Nephron progenitor cell (in vitro differentiated cells): Measurements from ENCODE around the gene COL1A2.
A peak's percentile ranks its signal among the peaks of the same experiment; 100 is the strongest.

Experiments
- DNase-seq: peaks from one replicate; pipeline ENCODE4 v3.0.0; 2021
- H3K27ac Mint-ChIP-seq: 2 replicates; pipeline ENCODE4 v1.8.0; 2021; ENCODE audit warnings: mild to moderate bottlenecking, moderate library complexity, mixed read lengths
- H3K27me3 Mint-ChIP-seq: 2 replicates; pipeline ENCODE4 v1.8.0; 2021; ENCODE audit warnings: mild to moderate bottlenecking, low read depth, mixed read lengths; ENCODE audit not compliant: poor library complexity
- H3K36me3 Mint-ChIP-seq: 2 replicates; pipeline ENCODE4 v1.8.0; 2021; ENCODE audit warnings: low read depth, mixed read lengths
- H3K4me1 Mint-ChIP-seq: 2 replicates; pipeline ENCODE4 v1.8.0; 2021; ENCODE audit warnings: mixed read lengths
- H3K4me3 Mint-ChIP-seq: 2 replicates; pipeline ENCODE4 v1.8.0; 2021; ENCODE audit warnings: mild to moderate bottlenecking, moderate library complexity, mixed read lengths
- H3K9me3 Mint-ChIP-seq: 2 replicates; pipeline ENCODE4 v1.8.0; 2021; ENCODE audit warnings: mild to moderate bottlenecking, moderate library complexity, mixed read lengths
- TF ChIP-seq, protein P1 (sequence below): fragments of 200-600 bp; sonication (generic); IDR thresholded peaks from 2 replicates; pipeline ENCODE4 v1.5.0; 2021; ENCODE audit warnings: antibody characterized with exemption

The COL1A2 gene

DNA sequence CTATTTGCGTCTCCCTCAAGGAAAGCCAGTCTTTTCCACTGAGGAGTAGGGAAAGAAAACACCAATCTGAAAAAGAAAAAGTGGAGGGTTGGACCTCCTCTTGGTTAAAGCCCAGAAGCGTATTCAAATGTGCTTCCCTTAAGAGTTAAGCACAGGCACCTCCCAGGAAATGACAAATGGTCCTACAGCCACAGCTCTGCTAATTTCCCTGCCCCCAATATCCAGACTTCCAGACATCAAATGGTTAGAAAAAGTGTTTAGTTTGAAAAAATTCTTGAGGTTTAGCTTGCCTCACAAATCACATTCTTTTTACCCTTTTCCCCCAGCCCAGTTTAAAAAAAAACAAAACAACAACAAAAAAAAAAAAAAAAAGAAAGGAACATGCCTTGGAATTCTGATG, 19.0 kb upstream of the COL1A2 start:
- H3K4me1 Mint-ChIP-seq, result peaks cover 41% of the 10 kb centered on the region
- H3K9me3 Mint-ChIP-seq, result peaks cover 19% of the 10 kb centered on the region
- H3K27ac Mint-ChIP-seq, result peak overlapping the region; percentile 98
- H3K4me3 Mint-ChIP-seq, result peak overlapping the region; percentile 70
- H3K36me3 Mint-ChIP-seq, result peaks cover 14% of the 10 kb centered on the region
- no peak for DNase-seq
- H3K27me3 Mint-ChIP-seq, result no peaks in the 10 kb centered on the region
- TF ChIP-seq, protein P1, sequence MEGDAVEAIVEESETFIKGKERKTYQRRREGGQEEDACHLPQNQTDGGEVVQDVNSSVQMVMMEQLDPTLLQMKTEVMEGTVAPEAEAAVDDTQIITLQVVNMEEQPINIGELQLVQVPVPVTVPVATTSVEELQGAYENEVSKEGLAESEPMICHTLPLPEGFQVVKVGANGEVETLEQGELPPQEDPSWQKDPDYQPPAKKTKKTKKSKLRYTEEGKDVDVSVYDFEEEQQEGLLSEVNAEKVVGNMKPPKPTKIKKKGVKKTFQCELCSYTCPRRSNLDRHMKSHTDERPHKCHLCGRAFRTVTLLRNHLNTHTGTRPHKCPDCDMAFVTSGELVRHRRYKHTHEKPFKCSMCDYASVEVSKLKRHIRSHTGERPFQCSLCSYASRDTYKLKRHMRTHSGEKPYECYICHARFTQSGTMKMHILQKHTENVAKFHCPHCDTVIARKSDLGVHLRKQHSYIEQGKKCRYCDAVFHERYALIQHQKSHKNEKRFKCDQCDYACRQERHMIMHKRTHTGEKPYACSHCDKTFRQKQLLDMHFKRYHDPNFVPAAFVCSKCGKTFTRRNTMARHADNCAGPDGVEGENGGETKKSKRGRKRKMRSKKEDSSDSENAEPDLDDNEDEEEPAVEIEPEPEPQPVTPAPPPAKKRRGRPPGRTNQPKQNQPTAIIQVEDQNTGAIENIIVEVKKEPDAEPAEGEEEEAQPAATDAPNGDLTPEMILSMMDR, result no peak

DNA sequence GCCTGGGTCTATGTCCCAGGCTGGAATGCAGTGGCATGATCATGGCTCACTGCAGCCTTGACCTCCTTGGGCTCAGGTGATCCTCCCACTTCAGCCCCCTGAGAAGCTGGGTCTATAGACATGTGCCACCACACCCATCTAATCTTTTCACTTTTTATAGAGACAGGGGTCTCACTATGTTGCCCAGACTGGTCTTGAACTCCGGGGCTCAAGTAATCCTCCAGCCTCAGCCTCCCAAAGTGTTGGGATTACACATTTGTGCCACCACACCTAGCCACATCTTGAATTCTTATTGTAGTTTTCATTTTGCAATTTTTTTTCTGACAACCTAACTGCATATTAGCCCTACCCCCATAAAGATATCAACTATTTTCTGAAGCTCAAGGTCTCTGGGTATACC, 18.4 kb upstream of the COL1A2 start:
- Mint-ChIP-seq H3K36me3 (peaks cover 14% of the 10 kb centered on the region), H3K9me3 (peaks cover 19% of the 10 kb centered on the region), H3K4me3 (peak overlapping the region; percentile 12), H3K27me3 (no peaks in the 10 kb centered on the region), H3K4me1 (peaks cover 41% of the 10 kb centered on the region), H3K27ac (peak overlapping the region; percentile 50)
- no peak for DNase-seq
- TF ChIP-seq, protein P1, result no peak

DNA sequence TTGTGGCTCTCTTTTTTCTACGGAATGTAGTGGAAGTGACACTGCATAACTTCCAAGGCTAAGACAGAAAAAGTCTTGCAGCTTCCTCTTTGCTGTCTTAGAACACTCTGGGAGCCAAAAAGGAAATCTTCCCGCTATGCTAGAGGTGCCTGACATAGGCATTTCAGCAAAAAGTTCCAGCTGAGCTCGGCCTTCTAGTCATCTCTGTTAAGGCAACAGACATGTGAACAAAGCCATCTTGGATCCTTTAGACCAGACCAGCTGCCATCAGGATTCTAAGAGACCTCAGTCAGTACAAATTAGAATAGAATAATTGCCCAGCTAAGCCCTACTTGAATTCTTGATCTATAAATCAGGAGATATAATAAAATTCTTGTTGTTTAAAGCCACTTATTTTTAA, 16.3 kb upstream of the COL1A2 start:
- Mint-ChIP-seq H3K4me1 (peaks cover 41% of the 10 kb centered on the region), H3K36me3 (no peaks in the 10 kb centered on the region), H3K27me3 (no peaks in the 10 kb centered on the region), H3K9me3 (peaks cover 4% of the 10 kb centered on the region), H3K4me3 (no peak overlapping the region), H3K27ac (no peak overlapping the region)
- DNase-seq, result no peak
- TF ChIP-seq, protein P1, result no peak

DNA sequence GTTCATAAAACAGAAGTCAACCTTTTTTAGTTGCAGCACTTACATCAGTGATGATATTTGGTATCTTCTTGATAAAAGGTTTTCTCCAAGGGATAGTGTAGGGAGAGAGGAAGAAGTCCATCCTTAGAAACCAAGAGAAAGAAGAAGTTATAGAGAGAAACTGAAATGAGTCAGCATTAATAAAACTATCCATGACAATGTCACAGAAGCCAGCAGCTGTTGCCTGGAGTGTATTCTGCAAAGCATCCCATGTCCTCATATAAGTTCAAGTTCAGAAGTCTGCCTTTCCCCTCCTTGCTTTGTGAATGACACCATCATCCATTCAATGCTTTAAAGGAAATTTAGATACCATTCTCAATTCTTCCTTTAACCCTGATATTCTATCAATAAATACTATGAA, 14.4 kb upstream of the COL1A2 start:
- TF ChIP-seq, protein P1, result no peak
- no peaks in the 10 kb centered on the region for H3K36me3 Mint-ChIP-seq
- H3K9me3 Mint-ChIP-seq, result no peaks in the 10 kb centered on the region
- no peaks in the 10 kb centered on the region for H3K27me3 Mint-ChIP-seq
- peaks cover 24% of the 10 kb centered on the region for H3K4me1 Mint-ChIP-seq
- no peak overlapping the region for H3K4me3 Mint-ChIP-seq
- no peak overlapping the region for H3K27ac Mint-ChIP-seq
- no peak for DNase-seq

DNA sequence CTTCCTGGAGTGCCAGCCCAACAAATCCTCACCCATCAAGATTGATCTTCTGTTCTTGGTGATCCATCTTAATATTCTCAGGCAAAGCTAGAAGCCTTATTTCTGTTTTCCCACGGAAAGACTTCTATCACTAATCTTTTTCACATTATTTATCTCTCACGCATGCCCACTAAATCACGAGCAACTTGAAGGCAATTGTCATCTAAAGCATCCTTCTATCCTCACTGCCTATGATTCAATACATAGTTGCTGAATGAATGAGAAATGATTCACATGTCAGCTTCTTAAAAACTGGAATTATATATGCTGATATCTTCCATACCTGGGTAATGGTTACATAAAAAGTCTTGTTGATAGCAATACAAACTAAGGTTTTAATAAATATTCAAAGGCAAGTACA, 12.6 kb upstream of the COL1A2 start:
- peaks cover 9% of the 10 kb centered on the region for H3K4me1 Mint-ChIP-seq
- no peaks in the 10 kb centered on the region for H3K27me3 Mint-ChIP-seq
- no peak for DNase-seq
- TF ChIP-seq, protein P1, result no peak
- H3K4me3 Mint-ChIP-seq, result no peak overlapping the region
- H3K36me3 Mint-ChIP-seq, result no peaks in the 10 kb centered on the region
- no peaks in the 10 kb centered on the region for H3K9me3 Mint-ChIP-seq
- no peak overlapping the region for H3K27ac Mint-ChIP-seq

DNA sequence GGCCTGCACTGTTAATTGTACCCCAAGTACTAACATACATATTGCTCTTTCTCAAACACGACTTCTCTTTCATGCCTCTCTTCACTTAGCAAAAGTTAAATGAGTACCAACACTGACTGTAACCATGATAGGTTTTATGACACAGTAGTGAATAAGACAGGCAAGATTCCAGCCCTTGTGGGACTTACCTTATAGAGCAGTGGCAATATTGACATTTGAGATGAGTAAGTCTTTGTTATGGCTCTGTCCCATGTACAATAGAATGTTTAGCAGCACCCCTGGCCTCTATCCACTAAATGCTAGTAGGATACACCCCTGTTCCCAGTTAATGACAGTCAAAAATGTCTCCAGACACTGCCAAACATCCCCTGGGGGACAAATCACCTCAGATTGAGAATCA, 11.9 kb upstream of the COL1A2 start:
- Mint-ChIP-seq H3K27me3 (no peaks in the 10 kb centered on the region), H3K4me1 (peaks cover 3% of the 10 kb centered on the region), H3K4me3 (no peak overlapping the region), H3K27ac (no peak overlapping the region), H3K9me3 (no peaks in the 10 kb centered on the region), H3K36me3 (no peaks in the 10 kb centered on the region)
- TF ChIP-seq, protein P1, result no peak
- DNase-seq, result no peak
